Activated CD4-positive, alpha-beta T cell treated with anti-CD3 and anti-CD28 coated beads for 1 hour (primary cell): ENCODE results near the gene LRRC72.
"Not testable (repeated sequence)": the region's sequence is repeated elsewhere in the genome, so short reads cannot be mapped to it uniquely, and the experiment has no call there.

Experiments
- DNase-seq: peaks from one replicate; pipeline ENCODE4 v3.0.0-alpha.2; 2020

The LRRC72 gene

GRCh38 chr7:16526742-16527540 lies at the start of gene LRRC72:
TSS of gene LRRC72 (plus strand) at chr7:16526825. CDS start at chr7:16526953, 128 bp downstream.
- DNase-seq: no peak

- no peak for DNase-seq
Measured at GRCh38 chr7:16479161-16479560, 47.5 kb upstream of the LRRC72 start.

GRCh38 chr7:16479591-16479990 lies 47.0 kb upstream of the LRRC72 start:
- DNase-seq: no peak

- DNase-seq: no peak
Measured at GRCh38 chr7:16484453-16485158, 42.0 kb upstream of the LRRC72 start.

- DNase-seq: no peak
Measured at GRCh38 chr7:16491148-16491547, 35.5 kb upstream of the LRRC72 start.

GRCh38 chr7:16492513-16493062 lies 34.0 kb upstream of the LRRC72 start:
- DNase-seq: no peak

GRCh38 chr7:16493266-16493665 lies 33.4 kb upstream of the LRRC72 start:
- no peak for DNase-seq

GRCh38 chr7:16494551-16494950 lies 32.1 kb upstream of the LRRC72 start:
- DNase-seq: no peak

- DNase-seq: no peak
Measured at GRCh38 chr7:16494955-16495719, 31.5 kb upstream of the LRRC72 start.

GRCh38 chr7:16498122-16498521 lies 28.5 kb upstream of the LRRC72 start:
- no peak for DNase-seq

GRCh38 chr7:16502303-16502702 lies 24.3 kb upstream of the LRRC72 start:
- DNase-seq: no peak

GRCh38 chr7:16504019-16504418 lies 22.6 kb upstream of the LRRC72 start:
- no peak for DNase-seq

GRCh38 chr7:16506422-16506821 lies 20.2 kb upstream of the LRRC72 start:
- not testable (repeated sequence) for DNase-seq

- no peak for DNase-seq
Measured at GRCh38 chr7:16509829-16510228, 16.8 kb upstream of the LRRC72 start.

GRCh38 chr7:16511314-16511713 lies 15.3 kb upstream of the LRRC72 start:
- DNase-seq: no peak

- no peak for DNase-seq
Measured at GRCh38 chr7:16512097-16512496, 14.5 kb upstream of the LRRC72 start.

- no peak for DNase-seq
Measured at GRCh38 chr7:16514271-16514670, 12.4 kb upstream of the LRRC72 start.

GRCh38 chr7:16514729-16515128 lies 11.9 kb upstream of the LRRC72 start:
- no peak for DNase-seq

GRCh38 chr7:16515785-16516685 lies 10.6 kb upstream of the LRRC72 start:
- no peak for DNase-seq

GRCh38 chr7:16519985-16520384 lies 6.6 kb upstream of the LRRC72 start:
- not testable (repeated sequence) for DNase-seq

GRCh38 chr7:16524332-16524731 lies 2.3 kb upstream of the LRRC72 start:
- DNase-seq: no peak

GRCh38 chr7:16528520-16528919 lies 1.9 kb downstream of the LRRC72 start:
- DNase-seq: no peak
